Loucy (cell line): ENCODE measurements around the gene NFATC3.

Experiments used
- H2AFZ ChIP-seq: fragments of 200-600 bp; sonication (generic); 2 replicates; pipeline ENCODE4 v1.6.0; 2016; ENCODE audit warnings: antibody characterized with exemption, mild to moderate bottlenecking, low read length, moderate library complexity
- H3F3A ChIP-seq: fragments of 200-600 bp; 2 replicates; pipeline ENCODE4 v1.6.0; 2016; ENCODE audit warnings: antibody characterized with exemption, low read depth, mild to moderate bottlenecking
- H3K27me3 ChIP-seq: fragments of 200-600 bp; sonication (generic); 2 replicates; pipeline ENCODE4 v1.6.1; 2014; ENCODE audit warnings: low read length, mild to moderate bottlenecking; ENCODE audit not compliant: insufficient read depth, poor library complexity, severe bottlenecking
- H3K36me3 ChIP-seq: fragments of 200-600 bp; sonication (generic); 2 replicates; pipeline ENCODE4 v1.6.1; 2016; ENCODE audit warnings: low read length; ENCODE audit not compliant: insufficient read depth
- H3K4me1 ChIP-seq: fragments of 200-600 bp; sonication (generic); 2 replicates; pipeline ENCODE4 v1.5.1; 2014; ENCODE audit warnings: low read length, mild to moderate bottlenecking; ENCODE audit not compliant: insufficient read depth, poor library complexity, severe bottlenecking
- H3K4me2 ChIP-seq: fragments of 200-600 bp; sonication (generic); 2 replicates; pipeline ENCODE4 v1.6.0; 2014; ENCODE audit warnings: antibody characterized with exemption, low read length, low read depth, mild to moderate bottlenecking; ENCODE audit not compliant: poor library complexity, severe bottlenecking
- H3K4me3 ChIP-seq: fragments of 200-600 bp; sonication (generic); 2 replicates; pipeline ENCODE4 v1.5.1; 2014; ENCODE audit warnings: low read length, mild to moderate bottlenecking, mixed read lengths; ENCODE audit not compliant: poor library complexity, severe bottlenecking
- H3K79me2 ChIP-seq: fragments of 200-600 bp; sonication (generic); 2 replicates; pipeline ENCODE4 v1.6.1; 2014; ENCODE audit warnings: low read length; ENCODE audit not compliant: insufficient read depth
- H3K9ac ChIP-seq: fragments of 200-600 bp; sonication (generic); 2 replicates; pipeline ENCODE4 v1.6.0; 2014; ENCODE audit warnings: mild to moderate bottlenecking, low read depth, low read length, moderate library complexity; ENCODE audit not compliant: poor library complexity, severe bottlenecking
- H3K9me2 ChIP-seq: fragments of 200-600 bp; sonication (generic); replicated peaks from 2 replicates; pipeline ENCODE4 v1.6.1; 2016; ENCODE audit warnings: low read depth, low read length, mixed read lengths
- H3K9me3 ChIP-seq: fragments of 200-600 bp; sonication (generic); 2 replicates; pipeline ENCODE4 v1.6.1; 2014; ENCODE audit warnings: mild to moderate bottlenecking, antibody characterized with exemption, low read length, low read depth; ENCODE audit not compliant: insufficient read depth
- H4K20me1 ChIP-seq: fragments of 200-600 bp; sonication (generic); 2 replicates; pipeline ENCODE4 v1.6.0; 2014; ENCODE audit warnings: antibody characterized with exemption, low read length, mild to moderate bottlenecking; ENCODE audit not compliant: insufficient read depth, poor library complexity, severe bottlenecking
- EZH2phosphoT487 ChIP-seq: fragments of 200-600 bp; IDR thresholded peaks from 2 replicates; pipeline ENCODE4 v1.6.1; 2018; ENCODE audit warnings: antibody characterized with exemption, mild to moderate bottlenecking, moderate library complexity, borderline replicate concordance
- TF ChIP-seq, protein P1 (sequence below): fragments of 200-600 bp; sonication (generic); conservative IDR thresholded peaks from 2 replicates; pipeline ENCODE4 v1.5.1; 2014; ENCODE audit warnings: mild to moderate bottlenecking, antibody characterized with exemption, low read length

Gene NFATC3

DNA sequence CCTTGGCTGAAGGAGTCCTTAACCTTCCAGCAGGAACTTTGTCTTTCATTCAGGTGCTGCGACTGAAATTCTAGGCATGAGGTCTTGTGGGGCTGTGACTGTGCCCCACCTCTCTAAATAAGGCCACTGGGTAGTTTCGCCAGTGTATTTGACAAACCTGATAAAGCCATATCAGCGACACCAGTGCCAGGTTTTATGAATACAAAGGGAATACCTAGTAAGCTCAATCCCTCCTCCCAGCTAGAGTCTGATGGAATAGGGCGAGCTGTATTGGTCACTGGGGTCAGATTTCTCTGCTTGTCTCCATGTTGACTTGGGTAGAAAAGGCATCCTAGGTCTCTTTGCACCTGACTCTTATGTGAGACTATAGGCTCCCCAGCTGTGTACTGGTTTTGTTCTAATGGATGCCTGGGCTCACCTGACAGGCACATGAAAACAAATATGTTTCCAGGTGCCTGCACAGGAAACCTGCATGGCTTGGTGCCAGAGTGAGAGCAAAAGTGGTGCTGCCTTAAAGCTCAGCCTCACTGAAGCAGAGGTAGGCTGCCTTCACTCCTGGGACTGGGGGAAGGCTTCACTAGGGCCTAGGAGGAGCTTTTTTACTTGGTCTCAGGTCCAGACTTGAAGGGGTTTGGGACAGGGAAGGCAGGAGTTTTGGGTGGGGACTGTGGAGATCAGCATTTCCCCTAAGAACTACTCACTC, 187.5 kb downstream of the NFATC3 start:
- Histone ChIP-seq H3K4me1 (peaks cover 49% of the 10 kb centered on the region), H3K79me2 (peaks cover 84% of the 10 kb centered on the region), H3K9ac (peak overlapping the region; percentile 1), H3K9me3 (no peaks in the 10 kb centered on the region), H2AFZ (no peak overlapping the region), H3K4me3 (no peak overlapping the region), H3F3A (0 out of 2 replicates have a peak, but pooled peaks cover 2% of the 10 kb centered on the region), H3K36me3 (peaks cover 15% of the 10 kb centered on the region; the same call in 1 of the 2 replicates), H3K4me2 (no peak overlapping the region), H3K9me2 (no peaks in the 10 kb centered on the region), H3K27me3 (no peaks in the 10 kb centered on the region), H4K20me1 (peaks cover 23% of the 10 kb centered on the region)
- TF ChIP-seq, protein P1, sequence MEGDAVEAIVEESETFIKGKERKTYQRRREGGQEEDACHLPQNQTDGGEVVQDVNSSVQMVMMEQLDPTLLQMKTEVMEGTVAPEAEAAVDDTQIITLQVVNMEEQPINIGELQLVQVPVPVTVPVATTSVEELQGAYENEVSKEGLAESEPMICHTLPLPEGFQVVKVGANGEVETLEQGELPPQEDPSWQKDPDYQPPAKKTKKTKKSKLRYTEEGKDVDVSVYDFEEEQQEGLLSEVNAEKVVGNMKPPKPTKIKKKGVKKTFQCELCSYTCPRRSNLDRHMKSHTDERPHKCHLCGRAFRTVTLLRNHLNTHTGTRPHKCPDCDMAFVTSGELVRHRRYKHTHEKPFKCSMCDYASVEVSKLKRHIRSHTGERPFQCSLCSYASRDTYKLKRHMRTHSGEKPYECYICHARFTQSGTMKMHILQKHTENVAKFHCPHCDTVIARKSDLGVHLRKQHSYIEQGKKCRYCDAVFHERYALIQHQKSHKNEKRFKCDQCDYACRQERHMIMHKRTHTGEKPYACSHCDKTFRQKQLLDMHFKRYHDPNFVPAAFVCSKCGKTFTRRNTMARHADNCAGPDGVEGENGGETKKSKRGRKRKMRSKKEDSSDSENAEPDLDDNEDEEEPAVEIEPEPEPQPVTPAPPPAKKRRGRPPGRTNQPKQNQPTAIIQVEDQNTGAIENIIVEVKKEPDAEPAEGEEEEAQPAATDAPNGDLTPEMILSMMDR: no peak
- TF ChIP-seq EZH2phosphoT487: no peak

DNA sequence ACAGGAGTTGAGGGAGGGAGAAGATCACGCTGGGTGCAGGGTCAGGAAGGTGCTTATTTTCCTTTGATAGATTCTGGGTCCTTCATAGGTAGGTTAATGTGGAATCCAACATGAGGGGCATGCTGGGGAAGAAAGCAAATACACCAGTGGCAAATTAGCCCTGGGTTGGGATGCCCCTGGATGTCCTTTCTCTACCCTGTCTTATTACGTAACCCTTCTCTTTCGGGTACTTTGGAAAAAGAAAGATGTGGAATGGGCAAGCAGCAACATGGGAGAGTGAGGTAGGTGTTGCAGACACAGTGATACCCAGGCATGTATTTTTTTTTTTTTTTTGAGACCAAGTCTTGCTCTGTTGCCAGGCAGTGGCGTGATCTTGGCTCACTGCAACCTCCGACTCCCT, 188.3 kb downstream of the NFATC3 start:
- H4K20me1 ChIP-seq: peaks cover 16% of the 10 kb centered on the region
- peaks cover 42% of the 10 kb centered on the region for H3K4me1 ChIP-seq
- H3K4me2 ChIP-seq: no peak overlapping the region
- H3F3A ChIP-seq: 0 out of 2 replicates have a peak, but pooled peaks cover 2% of the 10 kb centered on the region
- H3K27me3 ChIP-seq: no peaks in the 10 kb centered on the region
- H3K4me3 ChIP-seq: no peak overlapping the region
- no peak overlapping the region for H2AFZ ChIP-seq
- H3K79me2 ChIP-seq: peaks cover 76% of the 10 kb centered on the region
- H3K9me3 ChIP-seq: no peaks in the 10 kb centered on the region
- H3K36me3 ChIP-seq: peaks cover 15% of the 10 kb centered on the region; the same call in 1 of the 2 replicates
- no peak overlapping the region for H3K9ac ChIP-seq
- TF ChIP-seq EZH2phosphoT487: no peak
- TF ChIP-seq, protein P1: no peak
- H3K9me2 ChIP-seq: no peaks in the 10 kb centered on the region

DNA sequence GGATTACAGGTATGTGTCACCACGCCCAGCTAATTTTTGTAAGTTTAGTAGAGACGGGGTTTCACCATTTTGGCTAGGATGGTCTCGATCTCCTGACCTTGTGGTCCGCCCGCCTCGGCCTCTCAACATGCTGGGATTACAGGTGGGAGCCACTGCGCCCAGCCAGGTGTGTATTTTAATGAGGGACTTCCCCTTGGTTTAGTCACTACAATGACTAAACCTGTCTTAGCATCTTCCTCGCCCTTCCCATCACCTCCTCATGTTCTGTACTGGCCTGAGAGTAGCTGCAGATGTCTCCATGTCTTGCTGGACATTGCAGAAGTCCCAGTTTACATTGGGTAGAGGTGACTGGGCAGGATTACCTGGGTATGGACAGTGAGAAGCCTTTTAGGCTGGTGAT, 188.7 kb downstream of the NFATC3 start:
- Histone ChIP-seq H3K4me1 (peaks cover 41% of the 10 kb centered on the region), H3K4me2 (no peak overlapping the region), H4K20me1 (peaks cover 14% of the 10 kb centered on the region), H3K9me3 (no peaks in the 10 kb centered on the region), H3K36me3 (peaks cover 15% of the 10 kb centered on the region; the same call in 1 of the 2 replicates), H3K9me2 (no peaks in the 10 kb centered on the region), H3K9ac (peak overlapping the region; percentile 68), H3K27me3 (no peaks in the 10 kb centered on the region), H2AFZ (no peak overlapping the region), H3K4me3 (no peak overlapping the region), H3K79me2 (peaks cover 72% of the 10 kb centered on the region), H3F3A (0 out of 2 replicates have a peak, but pooled peaks cover 2% of the 10 kb centered on the region)
- TF ChIP-seq, protein P1: no peak
- TF ChIP-seq EZH2phosphoT487: no peak
